ENCODE measurements around the gene FLAD1.
A peak's percentile ranks its signal among the peaks of the same experiment; 100 is the strongest.
"Not testable (repeated sequence)": the region's sequence is repeated elsewhere in the genome, so short reads cannot be mapped to it uniquely, and the experiment has no call there.

Gene FLAD1

DNA sequence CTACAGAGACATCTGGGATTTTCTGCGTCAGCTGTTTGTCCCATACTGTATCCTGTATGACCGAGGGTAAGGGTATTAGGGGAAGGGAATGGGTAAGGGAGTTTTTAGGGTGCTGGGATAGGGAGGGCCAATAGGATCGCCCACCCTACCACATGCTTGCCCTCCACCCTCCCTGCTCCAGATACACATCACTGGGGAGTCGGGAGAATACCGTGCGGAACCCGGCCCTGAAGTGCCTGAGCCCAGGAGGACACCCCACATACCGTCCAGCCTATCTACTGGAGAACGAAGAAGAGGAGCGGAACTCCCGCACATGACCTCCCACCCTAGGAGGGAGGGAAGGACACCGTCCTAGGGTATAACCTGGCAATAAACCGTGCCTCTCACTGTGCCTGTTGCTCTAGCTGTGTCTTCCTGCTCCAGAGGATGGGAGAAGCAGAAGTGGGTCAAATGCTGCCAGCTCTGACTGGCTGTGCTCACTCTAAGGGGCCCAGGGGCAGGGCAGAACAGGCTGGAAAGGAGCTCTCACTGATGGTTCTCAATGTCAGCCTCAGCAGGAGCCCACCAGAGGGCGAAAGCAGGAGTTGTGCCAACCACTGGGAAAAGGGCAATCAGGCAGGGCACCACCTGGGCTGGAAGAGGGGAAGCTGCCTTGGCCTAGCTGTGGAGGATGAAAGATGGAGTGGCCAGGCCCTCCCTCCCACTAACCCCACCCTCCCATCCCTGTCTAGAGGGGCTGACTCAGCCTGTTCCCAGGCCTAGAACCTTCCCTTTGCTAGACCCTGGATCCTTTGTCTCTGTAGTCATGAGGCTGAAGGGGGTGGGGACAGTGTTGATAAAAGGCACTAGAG lies 9.8 kb downstream of the FLAD1 start:
- no peak for DNase-seq (ENCODE audit: low read depth)

DNA sequence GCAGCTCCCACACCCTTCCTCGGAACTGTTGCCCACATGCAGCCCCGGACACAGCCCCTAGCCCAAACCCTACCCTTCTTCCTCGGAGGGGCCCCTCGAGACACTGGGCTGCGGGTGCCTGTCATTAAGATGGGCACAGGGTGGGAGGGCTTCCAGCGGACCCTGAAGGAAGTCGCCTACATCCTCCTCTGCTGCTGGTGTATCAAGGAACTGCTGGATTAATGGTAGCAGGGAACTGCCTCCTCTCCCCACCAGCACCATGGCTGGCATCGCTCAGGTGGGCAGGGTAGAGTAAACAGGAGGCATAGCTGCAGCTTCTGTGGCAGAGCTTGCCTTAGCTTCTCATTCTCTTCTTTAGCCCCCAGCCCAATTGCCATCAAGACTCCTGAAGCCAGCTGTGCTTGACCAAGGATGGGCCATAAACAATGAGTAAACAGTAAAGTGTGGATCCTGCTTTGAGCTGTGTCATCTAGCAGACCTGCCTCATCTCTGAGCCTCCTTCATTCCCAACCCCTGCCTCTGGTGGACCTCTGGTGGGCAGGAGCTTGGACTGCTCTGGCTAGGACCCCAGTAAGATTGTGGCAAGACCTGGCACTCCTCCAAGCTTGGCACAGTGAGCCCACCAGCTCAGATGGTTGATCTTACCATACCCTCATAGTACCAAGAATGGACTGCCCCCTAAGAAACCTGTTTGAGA lies 10.6 kb downstream of the FLAD1 start, which contains the start of gene LENEP:
Gene LENEP (plus strand): TSS at position 15 of the 697 bp plus-strand sequence. CDS start 22 bp downstream, at position 37.
- DNase-seq (ENCODE audit: low read depth): no peak

DNA sequence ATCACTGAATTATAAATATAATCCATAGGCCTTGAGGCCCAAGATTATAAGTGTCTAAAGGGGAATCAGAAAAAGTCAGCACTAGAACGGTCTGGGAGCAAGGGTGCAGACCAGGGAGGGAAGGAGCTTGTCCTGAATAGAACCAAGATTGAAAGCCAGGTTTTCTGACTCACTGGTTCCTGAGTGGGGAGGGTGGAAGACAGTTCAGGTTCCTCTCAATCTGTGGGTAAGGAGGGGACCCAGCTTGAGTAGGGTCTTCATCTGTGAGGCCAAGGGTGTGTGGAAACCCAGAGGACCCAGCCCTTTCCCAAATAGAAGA lies 11.1 kb downstream of the FLAD1 start:
- DNase-seq (ENCODE audit: low read depth): no peak

DNA sequence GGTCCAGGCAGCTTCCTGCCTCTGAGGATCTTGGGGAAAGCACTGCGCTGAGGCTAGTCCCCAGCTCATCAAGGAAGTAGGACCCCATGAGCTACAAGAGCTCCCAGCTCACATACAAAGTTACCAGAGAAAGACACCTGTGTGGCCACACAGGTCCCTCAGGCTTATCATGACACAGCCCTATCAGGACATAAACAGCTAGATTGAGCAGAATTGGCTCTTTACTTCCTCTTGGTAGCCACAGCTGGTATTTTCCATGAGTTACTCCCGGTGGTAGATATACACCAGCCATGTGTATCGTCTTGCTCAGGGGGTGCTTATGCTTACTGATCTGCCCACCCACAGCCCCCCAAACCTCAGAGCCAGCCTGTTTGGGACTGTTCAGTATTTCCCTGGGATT lies 11.4 kb downstream of the FLAD1 start:
- DNase-seq (ENCODE audit: low read depth): no peak

DNA sequence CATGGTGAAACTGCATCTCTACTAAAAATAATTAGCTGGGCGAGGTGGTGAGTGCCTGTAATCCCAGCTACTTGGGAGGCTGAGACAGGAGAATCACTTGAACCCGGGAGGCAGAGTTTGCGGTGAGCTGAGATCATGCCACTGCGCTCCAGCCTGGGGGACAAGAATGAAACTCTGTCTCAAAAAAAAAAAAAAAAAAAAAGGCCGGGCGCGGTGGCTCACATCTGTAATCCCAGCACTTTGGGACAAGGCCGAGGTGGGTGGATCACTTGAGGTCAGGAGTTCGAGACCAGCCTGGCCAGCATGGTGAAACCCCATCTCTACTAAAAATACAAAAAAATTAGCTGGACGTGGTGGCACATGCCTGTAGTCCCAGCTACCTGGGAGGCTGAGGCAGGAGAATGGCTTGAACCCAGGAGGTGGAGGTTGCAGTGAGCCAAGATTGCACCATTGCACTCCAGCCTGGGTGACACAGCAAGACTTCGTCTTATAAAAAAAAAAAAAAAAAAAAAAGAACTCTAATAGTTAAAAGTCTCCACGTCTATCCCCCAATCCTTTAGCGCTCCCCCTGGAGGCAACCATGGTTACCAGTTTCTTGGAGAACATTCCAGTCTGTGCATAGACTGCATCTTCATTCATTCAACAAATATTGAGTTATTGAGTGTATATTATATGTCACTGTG lies 12.3 kb downstream of the FLAD1 start:
- not testable (repeated sequence) for DNase-seq (ENCODE audit: low read depth)

DNA sequence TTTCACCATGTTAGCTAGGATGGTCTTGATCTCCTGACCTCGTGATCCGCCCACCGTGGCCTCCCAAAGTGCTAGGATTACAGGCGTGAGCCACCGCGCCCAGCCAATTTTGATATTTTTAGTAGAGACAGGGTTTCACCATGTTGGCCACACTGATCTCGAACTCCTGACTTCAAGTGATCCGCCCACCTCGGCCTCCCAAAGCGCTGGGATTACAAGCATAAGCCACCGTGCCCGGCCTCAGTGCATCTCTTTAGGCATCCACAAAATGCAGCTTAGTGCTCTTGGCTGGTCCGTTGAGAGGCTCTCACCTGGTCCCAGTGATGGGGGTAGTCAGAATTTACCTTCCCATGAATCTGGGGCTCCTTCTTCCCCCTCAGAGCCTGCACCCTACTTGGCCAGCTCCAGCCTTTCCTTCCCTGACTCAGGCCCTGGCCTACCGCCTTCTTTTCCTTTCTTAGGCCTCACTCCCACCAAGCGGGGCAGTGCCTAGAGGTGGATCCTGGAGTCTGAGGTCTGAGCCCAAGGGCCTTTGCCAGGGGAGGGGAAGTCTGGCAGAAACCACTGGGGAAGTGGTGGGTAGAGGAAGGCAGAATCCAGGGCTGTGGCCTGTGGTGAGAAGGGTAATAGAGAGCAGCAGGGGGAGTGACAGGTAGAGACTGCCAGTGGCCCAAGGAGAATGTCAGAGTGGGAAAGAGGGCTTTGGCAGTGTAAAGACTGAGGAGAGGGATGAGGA lies 14.0 kb downstream of the FLAD1 start:
- DNase-seq (ENCODE audit: low read depth): no peak

DNA sequence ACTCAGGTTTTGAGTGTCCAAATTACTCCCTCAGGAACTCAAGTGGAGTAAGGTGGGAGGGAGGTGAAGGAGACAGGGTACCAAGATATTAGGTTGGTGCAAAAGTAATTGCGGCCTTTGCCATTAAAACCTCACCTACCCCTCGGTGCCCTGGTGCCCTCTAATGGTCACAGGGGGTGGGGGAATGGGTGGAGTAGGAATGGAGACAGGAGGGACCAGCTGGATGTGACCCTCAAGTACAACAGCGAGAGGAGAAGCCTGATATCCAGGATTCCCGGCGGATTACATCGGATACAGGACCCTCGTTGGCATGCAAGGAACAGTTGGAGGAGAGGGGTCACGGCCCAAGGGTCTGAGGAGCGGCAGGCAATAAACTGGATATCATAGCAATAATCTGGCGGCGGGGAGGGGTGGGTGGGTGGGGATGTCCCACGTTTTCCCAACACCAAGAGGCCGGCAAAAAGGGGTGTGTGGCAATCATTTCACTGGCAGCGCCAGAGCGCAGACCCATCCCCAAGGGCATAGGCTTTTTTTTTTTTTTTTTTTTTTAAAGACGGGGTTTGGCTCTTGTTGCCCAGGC lies 15.1 kb downstream of the FLAD1 start:
- DNase-seq (ENCODE audit: low read depth): no peak

DNA sequence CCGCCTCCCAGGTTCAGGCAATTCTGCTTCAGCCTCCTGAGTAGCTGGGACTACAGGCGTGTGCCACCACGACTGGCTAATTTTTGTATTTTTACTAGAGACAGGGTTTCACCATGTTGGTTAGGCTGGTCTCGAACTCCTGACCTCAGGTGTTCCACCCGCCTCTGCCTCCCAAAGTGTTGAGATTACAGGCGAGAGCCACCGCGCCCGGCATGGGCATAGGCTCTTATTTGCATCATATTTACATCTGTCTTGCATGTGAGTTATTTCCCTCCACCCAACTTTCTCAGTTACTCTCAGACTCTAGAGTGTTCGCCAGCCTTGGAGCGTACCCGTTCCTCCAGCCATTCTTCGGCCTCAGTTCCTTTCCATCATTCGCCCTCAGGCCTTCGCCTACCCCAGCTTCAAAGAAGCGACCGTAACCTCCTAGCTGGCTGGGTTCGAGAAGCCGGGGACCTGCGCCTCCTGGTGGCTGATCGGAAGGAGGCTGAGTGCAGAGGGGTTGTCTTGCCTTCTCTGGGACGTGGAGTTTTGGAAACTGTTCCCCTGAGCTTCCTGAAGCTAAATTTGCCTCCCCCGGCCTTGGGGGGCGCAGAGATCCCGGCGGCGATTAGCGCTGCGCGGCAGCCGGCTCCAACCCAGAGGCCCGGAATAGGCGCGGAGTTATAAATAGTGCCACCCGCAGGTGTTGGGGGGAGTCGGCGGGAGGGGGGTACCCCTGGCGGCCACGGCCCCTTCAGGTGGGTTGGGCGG lies 15.8 kb downstream of the FLAD1 start:
- peak; percentile 68 for DNase-seq (ENCODE audit: low read depth)

DNA sequence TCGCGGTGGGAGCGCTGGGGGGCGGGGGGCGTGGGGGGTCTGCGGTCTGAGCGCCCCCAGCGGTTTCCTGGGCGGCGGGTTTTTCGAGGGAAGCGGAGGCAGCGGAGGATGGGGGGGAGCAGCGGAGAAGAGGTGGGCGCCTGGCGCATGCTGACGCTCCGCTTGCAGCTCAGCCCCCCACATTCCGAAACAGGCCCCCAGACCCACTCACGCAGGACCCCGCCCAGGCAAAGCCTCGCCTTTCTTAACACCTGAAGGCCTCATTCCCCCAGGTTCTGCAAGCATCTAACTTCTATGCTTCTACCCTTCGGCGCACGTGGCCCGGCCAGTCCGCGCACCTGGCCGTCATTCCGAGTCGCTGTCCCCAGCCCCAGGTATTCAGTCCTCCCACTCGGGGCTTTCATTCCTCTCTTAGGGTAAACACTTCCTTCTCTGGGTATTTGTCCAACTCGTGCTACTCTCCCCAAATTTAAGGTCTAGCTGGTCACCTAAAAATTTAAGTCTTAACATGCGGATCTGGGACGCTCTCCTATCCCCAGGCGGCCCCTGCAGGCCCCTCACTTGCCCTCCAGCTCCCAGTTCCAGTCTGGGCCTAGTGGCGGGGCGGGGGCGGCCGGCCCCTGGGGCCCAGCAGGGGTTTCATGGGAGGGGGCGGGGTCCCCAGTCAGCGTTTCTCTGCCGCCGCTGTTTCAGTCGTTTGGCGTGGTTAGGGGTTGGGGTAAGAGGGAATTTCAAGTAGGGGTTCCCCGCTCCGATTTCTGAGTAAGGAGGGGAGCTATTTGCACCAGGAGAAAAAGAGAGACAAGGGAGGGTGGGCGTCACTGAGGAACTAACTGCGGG lies 16.6 kb downstream of the FLAD1 start:
- DNase-seq (ENCODE audit: low read depth): peak; percentile 46

DNA sequence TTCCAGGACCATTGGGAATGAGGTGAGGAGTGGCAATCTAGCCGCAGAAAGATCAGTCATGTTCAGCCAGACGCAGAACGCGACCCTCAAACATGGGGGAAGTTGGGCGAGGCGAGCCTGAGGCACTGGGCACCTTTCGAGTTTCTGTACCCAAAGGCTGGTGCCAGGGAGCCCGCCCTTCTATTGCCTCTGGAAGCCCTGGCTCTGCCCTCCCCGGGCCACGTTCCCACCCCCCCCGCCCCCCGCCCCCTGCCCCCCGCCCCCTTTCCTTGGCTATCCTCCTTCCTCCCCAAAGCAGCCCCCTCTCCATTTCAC lies 17.2 kb downstream of the FLAD1 start:
- DNase-seq (ENCODE audit: low read depth): no peak

DNA sequence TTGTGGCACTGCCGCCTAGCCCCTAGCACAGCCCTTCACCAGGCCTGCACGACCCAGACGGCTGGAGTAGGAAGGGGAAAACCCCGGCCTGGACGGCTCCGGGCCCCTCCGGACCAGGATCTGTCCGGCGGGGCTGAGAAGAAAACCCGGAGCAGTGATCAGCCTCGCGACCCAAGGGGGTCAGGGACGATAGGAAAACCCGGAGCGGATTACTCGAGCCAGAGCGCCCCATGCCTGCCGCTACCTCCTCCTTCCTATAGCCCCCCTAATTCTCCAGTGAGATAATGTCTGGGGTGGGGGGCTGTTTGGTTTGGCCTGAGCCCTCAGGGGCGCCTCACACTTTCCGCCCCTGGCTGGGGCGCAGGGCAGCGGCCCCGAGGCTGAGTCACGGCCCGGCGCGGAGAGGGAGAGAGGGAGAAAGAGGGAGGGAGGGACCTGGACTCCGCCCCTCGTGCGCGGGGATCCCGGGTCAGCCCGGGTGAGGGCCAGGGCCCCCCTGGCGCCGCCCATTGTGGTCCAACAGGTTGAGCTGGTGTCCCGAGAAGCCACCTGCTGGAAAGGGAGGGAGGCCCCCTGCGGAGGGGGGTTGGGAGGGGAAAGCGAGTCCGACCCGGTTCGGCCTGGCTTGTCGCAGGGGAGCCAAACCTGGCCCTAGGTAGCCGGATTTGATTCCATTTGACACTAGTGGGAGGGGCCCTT lies 17.7 kb downstream of the FLAD1 start:
- peak; percentile 76 for DNase-seq (ENCODE audit: low read depth)

DNA sequence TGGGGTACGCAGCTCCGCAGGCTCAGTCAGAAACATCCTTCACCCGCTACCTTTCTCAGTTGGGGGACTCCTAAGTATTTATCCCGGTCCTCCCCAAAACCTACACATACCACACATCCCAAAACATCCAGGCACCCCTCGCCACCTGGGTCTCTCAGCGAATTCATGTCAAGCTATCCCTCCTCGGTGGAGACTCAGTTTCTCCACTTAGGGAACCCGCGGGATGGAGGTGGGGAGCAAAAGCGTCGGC lies 18.2 kb downstream of the FLAD1 start:
- DNase-seq (ENCODE audit: low read depth): no peak

DNA sequence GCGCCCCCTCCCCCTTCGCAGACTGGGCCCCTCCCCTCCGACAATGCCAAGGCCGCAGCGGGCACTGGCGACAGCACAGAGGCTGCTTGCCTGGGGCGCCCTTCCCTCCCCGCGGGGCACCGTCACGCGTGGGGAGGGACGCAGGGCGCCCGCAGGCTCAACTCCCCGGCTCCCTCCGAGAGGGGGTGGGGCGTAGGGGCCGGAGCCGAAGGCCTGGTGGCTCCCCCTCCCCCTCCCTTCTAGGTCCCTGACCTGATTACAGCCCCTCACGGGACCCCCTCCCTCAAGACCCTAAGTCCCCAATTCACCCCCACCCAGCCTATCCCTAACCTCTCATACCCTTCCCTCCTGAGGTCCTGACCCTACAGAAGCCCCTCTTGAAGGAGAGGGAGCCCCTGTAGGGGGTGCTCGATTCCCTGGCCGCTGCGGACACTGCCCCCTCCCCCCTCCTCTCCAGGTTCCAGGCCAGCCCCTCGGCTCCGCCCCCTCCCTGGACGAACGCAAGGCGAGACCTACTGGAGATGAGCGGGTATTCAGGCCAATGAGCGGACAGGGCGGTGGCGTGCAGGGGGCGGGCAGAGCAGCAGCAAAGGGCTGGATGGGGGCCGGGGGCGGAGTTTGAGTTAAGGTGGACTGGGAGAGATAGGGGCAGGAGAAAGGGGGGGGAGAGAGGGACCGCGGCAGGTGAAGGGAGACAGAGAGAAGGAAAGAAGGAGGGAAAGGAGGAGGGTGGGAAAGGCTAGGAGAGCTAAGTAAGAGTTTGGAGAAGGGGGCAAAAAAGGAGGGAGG lies 18.7 kb downstream of the FLAD1 start:
- DNase-seq (ENCODE audit: low read depth): peak; percentile 98

DNA sequence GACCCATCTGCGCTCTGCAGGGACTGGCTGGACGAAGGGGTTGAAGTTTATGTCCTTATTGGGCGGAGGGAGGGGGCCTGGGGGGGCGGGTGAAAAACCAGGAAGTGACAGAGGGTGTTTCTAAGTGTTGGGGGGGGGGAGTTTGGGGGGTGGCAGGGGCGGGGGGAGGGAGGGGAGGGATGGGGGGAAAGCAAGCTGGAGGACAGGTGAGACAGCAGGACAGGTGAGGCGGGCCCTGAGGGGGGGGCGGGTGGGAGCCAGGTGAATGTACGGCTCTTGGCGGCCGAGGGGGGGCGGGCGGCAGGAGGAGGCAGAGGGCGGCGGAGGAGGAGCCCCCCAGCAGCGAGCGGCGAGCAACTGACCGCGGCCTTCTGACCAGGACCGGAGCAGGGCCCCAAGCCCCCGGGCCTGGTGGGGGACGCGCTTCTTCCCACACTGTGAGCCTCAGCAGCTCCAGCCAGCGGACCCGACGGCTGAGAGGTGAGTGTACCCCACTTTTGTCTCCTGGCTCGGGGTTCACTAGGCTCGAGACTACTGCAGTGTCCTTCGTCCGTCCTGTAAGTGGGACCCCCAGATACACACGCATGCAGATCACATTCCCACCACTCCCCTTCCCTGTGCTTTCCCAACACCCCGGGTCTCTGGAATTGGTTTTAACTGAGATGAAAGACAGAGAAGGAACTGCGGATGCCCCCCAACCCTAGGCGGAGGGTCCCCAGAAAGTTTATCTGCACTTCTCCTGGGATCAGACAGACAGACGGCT lies 19.5 kb downstream of the FLAD1 start, which contains the start of gene ZBTB7B:
Gene ZBTB7B (plus strand): TSS at position 339 of the 763 bp plus-strand sequence. CDS start 11,859 bp downstream, outside the sequence.
- no peak for DNase-seq (ENCODE audit: low read depth)

DNA sequence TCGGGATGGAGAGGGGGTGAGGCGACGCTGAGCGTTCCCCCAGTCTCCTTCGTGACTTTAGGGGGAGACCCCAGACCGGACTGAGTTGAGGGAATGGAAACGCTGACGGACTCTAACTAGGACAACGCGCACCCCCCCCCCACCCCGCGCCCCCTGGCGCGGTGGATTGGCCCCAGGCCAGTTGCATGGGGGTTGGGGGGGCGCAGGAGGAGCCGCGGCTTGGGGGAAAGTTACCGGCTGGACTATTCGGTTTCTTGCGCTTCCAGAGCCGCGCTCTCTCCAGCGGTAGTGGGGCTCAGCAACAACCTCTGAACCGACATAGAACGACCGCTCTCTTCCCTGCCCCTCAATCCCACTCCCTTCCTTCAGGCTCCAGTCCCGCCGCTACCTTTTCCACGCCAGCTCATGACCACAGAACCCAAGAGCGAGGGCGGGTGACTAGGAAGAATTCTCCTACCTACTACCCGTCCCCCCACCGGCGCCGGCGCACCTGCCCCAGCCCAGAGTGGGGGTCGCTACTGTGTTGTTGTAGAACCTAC lies 20.2 kb downstream of the FLAD1 start:
- DNase-seq (ENCODE audit: low read depth): no peak

DNA sequence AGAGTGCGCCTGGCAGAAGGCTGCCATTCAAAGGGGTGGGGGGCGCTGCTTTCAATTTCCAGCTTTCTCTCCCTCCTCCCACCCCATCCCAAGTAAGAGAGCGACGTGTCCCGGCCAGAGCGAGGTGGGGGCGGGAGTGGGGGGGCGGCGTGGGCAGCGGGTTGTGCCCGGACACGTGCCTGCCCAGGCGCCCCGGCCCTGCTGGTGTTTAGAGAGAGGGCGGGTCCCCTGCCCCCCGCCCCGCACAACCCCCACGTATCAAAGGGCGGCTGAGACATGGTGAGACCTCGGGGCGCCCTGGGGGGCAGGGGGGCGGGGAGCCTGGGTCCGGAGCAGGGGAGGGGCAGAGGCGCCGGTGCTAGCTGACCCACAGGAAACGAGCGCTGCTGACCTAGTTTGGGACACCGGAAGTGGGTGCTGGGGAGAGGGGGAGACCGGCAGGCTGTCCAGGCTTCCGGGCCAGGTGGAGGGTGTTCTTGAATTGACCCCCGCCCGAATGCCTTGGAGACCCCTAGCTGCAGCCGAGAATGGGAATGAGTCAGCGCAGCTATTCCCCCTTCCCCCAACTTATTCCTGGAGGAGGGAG lies 20.7 kb downstream of the FLAD1 start:
- no peak for DNase-seq (ENCODE audit: low read depth)

DNA sequence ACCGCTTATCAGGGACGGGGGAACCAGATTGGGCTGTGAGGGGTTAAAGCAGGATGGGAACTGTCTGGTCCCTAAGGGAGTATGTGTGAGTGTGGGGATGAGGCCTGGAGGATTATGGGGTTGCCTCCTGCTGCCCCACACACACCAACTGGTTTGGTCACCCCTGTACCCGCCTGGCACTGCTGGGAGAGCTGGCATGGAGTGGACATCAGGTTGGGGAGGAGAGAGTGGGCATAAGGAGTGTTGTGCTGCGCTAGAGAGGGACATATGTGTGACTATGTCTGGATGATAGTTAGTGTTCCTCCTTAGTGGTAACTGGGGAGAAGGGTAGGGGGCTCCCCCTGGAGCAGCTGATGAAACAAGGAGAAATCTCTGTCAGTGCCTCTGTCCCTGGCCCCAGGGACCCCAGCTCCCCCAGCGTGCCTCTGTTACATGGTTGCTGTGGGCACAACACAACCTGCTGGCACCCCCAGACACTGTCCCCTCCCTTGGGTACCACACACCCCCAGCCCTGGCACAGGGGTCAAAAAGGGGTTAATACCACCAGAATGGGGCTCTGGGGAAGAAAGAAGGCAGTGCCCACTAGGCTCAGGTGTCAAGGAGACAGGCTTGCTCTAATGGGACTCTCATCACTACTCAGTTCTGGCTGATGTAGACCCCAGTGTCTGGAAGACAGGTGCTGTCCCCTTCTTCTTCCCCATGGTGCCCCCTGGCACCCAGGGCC lies 21.4 kb downstream of the FLAD1 start:
- no peak for DNase-seq (ENCODE audit: low read depth)
